ENCODE measurements around the gene CEP95. TPM values are rescaled to one million over a fixed set of nuclear protein-coding genes. Genes with fewer than 3 reads are reported as not detected.
A peak's percentile ranks its signal among the peaks of the same experiment; 100 is the strongest.
"Not testable (repeated sequence)": the region's sequence is repeated elsewhere in the genome, so short reads cannot be mapped to it uniquely, and the experiment has no call there.

CEP95 gene
- polyA plus RNA-seq (ENCODE audit: insufficient read depth in 1 of 5, insufficient read length in 5 of 5, low replicate concordance in 1 of 5): 100 to 1,000 TPM; 105 to 190 (median 149) TPM
- long read RNA-seq, donor 1, partial matches to known transcripts: 0 of 6 reads
- long read RNA-seq, donor 1, other reads (novel, unspliced or antisense): 0 of 6 reads
- long read RNA-seq, donor 2, partial matches to known transcripts: 0 of 2 reads
- long read RNA-seq, donor 2, other reads (novel, unspliced or antisense): 0 of 2 reads
- long read RNA-seq, donor 3, transcript CEP95-203 (20 exons, 3,139 nt): major isoform, 5 of 27 reads
- long read RNA-seq, donor 3, partial matches to known transcripts: 18 of 27 reads
- long read RNA-seq, donor 3, other reads (novel, unspliced or antisense): 0 of 27 reads
- long read RNA-seq, donor 4, partial matches to known transcripts: 0 of 5 reads
- long read RNA-seq, donor 4, other reads (novel, unspliced or antisense): 0 of 5 reads
- long read RNA-seq, donor 5, partial matches to known transcripts: 0 of 6 reads
- long read RNA-seq, donor 5, other reads (novel, unspliced or antisense): 0 of 6 reads
- long read RNA-seq, donor 6, partial matches to known transcripts: 25 of 31 reads
- long read RNA-seq, donor 6, other reads (novel, unspliced or antisense): 0 of 31 reads
- long read RNA-seq, donor 7, partial matches to known transcripts: 0 of 9 reads
- long read RNA-seq, donor 7, other reads (novel, unspliced or antisense): 5 of 9 reads
- long read RNA-seq, donor 8, partial matches to known transcripts: 0 of 2 reads
- long read RNA-seq, donor 8, other reads (novel, unspliced or antisense): 0 of 2 reads

GRCh38 chr17:64506576-64507412 lies at the start of gene CEP95:
Gene CEP95, plus strand, starts transcription at chr17:64506977. Its CDS starts 121 bp downstream, at chr17:64507098.
- peak; percentile 99 for DNase-seq

GRCh38 chr17:64457156-64457555 lies 49.6 kb upstream of the CEP95 start:
- no peak for DNase-seq

GRCh38 chr17:64458756-64459155 lies 48.0 kb upstream of the CEP95 start:
- no peak for DNase-seq

- DNase-seq: no peak
These were observed 47.5 kb upstream of the CEP95 start for GRCh38 chr17:64459284-64459747.

GRCh38 chr17:64459818-64460217 lies 47.0 kb upstream of the CEP95 start:
- not testable (repeated sequence) for DNase-seq

GRCh38 chr17:64460955-64461354 lies 45.8 kb upstream of the CEP95 start:
- peak in 1 of 2 donors; percentile 22 for DNase-seq

- DNase-seq: no peak
These were observed 45.0 kb upstream of the CEP95 start for GRCh38 chr17:64461788-64462187.

GRCh38 chr17:64466019-64466735 lies 40.6 kb upstream of the CEP95 start:
- no peak for DNase-seq

- not testable (repeated sequence) for DNase-seq
These were observed 39.9 kb upstream of the CEP95 start for GRCh38 chr17:64466834-64467233.

GRCh38 chr17:64470625-64471024 lies 36.2 kb upstream of the CEP95 start:
- no peak for DNase-seq

GRCh38 chr17:64471440-64471839 lies 35.3 kb upstream of the CEP95 start:
- DNase-seq: no peak

- DNase-seq: no peak
These were observed 34.2 kb upstream of the CEP95 start for GRCh38 chr17:64472564-64472963.

- DNase-seq: no peak
These were observed 28.9 kb upstream of the CEP95 start for GRCh38 chr17:64477849-64478248.

GRCh38 chr17:64480951-64481350 lies 25.8 kb upstream of the CEP95 start:
- DNase-seq: no peak

GRCh38 chr17:64484380-64484779 lies 22.4 kb upstream of the CEP95 start:
- DNase-seq: no peak

GRCh38 chr17:64488301-64488700 lies 18.5 kb upstream of the CEP95 start:
- no peak for DNase-seq

GRCh38 chr17:64491034-64491860 lies 15.5 kb upstream of the CEP95 start:
- DNase-seq: no peak

GRCh38 chr17:64491994-64492393 lies 14.8 kb upstream of the CEP95 start:
- DNase-seq: no peak

- DNase-seq: no peak
These were observed 14.2 kb upstream of the CEP95 start for GRCh38 chr17:64492481-64493109.

GRCh38 chr17:64494121-64494520 lies 12.7 kb upstream of the CEP95 start:
- no peak for DNase-seq
